IPS-18c (cell line): ENCODE data around the gene CYP2S1.

ENCODE experiments used
- H3K4me3 ChIP-seq: 2 replicates; pipeline ENCODE4 v1.7.0; 2013; ENCODE audit warnings: low read depth, mild to moderate bottlenecking, low read length, moderate library complexity; ENCODE audit not compliant: insufficient read depth
- H3K9me3 ChIP-seq: one replicate; pipeline ENCODE4 v1.6.1; 2013; ENCODE audit warnings: mild to moderate bottlenecking, low read length, moderate library complexity; ENCODE audit not compliant: control insufficient read depth, insufficient read depth

CYP2S1 gene

DNA sequence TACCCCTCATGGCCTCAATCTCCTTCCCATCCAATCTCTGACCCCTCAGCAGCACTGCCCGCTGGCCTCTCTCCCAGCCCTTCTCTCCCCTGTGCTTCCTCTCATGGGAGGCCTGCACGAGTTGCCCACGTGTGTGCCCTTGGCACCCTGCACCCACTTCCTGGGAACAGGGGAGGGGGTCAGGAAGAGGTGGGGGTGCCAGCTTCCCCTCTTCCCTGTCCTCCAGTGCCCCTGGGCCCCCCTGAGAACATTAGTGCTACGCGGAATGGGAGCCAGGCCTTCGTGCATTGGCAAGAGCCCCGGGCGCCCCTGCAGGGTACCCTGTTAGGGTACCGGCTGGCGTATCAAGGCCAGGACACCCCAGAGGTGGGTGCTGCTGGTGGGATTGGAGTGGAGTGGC, 45.2 kb downstream of the CYP2S1 start:
- peaks cover 2% of the 10 kb centered on the region for H3K9me3 ChIP-seq
- no peak overlapping the region for H3K4me3 ChIP-seq

DNA sequence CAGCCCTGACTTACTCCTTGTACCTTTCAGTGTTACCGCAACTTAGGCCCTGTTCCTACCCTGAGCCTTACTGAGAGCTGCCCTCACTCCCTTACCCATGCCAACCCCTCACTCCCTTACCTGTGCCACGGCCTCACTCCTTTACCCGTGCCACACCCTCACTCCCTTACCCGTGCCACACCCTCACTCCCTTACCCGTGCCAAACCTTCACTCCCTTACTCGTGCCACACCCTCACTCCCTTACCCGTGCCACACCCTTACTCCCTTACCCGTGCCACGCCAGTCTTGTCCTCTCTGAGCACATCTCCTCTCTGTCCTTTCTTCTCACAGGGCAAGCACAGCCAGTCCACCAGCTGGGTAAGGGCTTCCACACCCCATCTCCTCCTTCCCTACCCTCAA, 46.3 kb downstream of the CYP2S1 start:
- H3K9me3 ChIP-seq = no peaks in the 10 kb centered on the region
- H3K4me3 ChIP-seq = no peak overlapping the region

DNA sequence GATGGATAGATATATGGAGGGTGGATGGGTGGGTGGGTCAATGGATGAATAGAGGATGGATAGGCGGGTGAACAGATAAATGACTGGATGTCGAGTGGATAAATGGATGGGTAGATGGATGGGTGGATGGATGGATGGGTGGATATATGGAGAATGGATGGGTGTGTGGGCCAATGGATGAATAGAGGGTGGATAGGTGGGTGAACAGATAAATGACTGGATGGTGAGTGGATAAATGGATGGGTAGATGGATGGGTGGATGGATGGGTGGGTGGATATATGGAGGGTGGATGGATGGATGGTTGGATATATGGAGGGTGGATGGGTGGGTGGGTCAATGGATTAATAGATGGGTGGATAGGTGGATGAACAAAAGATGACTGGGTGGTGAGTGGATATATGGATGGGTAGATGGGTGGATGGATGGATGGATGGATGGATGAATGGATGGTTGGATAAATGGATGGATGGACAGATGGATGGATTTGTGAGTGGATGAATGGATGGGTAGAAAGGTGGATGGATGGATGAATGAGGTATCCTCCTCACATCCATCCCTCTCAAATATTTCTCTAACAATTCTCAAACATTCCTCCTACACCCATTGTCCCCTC, 47.0 kb downstream of the CYP2S1 start:
- Histone ChIP-seq H3K9me3 (no peaks in the 10 kb centered on the region), H3K4me3 (no peak overlapping the region)

DNA sequence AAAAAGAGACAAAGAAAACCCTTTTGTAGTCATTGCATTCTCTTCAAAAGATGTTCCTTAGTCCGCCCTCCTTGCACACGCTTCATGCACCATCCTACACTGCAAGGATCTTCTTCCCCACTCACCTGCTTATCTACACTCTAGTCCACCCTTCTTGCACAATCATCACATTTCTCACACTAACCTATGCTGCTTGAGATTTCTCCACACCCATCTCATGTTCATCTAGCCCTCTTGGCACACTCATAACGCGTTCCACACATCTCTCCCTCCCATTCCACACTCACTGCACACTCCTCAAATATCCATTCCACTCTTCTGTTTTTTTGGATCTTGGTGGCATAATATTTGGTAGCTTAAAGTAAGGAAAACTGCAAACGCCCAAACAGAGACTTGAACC, 48.8 kb downstream of the CYP2S1 start:
- Histone ChIP-seq H3K9me3 (no peaks in the 10 kb centered on the region), H3K4me3 (no peak overlapping the region)

DNA sequence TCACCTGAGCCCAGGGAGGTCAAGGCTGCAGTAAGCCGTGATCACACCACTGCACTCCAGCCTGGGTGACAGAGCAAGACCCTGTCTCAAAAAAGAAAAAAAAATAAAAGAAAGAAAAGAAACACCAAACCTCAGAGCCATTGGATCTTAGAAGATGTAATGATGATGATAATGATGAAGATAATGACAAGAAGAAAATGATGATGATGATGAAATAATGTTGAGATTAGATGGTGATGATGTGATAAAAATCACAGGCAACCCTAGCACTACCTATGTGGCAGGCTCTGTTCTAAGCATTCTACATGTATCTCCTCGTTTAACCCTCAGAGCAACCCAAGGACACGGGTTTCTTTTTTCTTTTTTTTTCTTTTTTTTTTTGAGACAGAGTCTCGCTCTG, 51.1 kb downstream of the CYP2S1 start:
- no peaks in the 10 kb centered on the region for H3K9me3 ChIP-seq
- no peak overlapping the region for H3K4me3 ChIP-seq

DNA sequence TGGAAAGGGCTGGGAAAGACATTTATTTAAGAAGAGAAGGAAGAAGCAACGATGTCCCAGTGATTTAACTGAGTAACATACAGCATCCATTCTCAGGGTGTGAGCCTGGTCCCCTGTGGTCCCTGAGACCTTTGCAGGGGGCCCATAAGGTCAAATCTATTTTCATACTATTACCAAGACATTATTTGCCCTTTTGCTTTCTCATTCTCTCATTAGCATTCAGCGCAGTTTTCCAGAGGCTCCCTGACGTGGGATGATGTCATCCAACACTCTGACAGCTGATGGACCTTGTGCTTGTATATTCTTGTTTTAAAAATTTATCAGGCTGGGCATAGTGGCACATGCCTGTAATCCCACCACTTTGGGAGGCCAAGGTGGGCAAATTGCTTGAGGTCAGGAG, 52.8 kb downstream of the CYP2S1 start:
- Histone ChIP-seq H3K4me3 (no peak overlapping the region), H3K9me3 (no peaks in the 10 kb centered on the region)

DNA sequence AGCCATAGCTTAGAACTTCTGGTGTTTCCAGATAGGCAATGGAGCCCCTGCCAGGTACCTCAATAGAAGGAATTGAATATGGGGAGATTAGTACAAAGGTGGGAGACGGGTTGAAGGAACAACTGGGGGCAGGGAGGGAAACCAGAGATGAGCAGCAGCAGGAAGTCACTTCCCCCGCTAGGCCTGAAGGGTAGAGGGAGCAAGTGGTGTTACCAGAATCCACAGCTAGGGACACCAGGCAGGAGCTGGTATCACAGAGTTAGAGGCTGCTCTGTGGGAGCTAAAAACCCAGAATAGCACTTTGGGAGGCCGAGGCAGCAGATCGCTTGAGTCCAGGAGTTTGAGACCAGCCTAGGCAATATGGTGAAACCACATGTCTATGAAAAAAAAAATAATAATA, 55.9 kb downstream of the CYP2S1 start:
- H3K9me3 ChIP-seq = no peaks in the 10 kb centered on the region
- no peak overlapping the region for H3K4me3 ChIP-seq

DNA sequence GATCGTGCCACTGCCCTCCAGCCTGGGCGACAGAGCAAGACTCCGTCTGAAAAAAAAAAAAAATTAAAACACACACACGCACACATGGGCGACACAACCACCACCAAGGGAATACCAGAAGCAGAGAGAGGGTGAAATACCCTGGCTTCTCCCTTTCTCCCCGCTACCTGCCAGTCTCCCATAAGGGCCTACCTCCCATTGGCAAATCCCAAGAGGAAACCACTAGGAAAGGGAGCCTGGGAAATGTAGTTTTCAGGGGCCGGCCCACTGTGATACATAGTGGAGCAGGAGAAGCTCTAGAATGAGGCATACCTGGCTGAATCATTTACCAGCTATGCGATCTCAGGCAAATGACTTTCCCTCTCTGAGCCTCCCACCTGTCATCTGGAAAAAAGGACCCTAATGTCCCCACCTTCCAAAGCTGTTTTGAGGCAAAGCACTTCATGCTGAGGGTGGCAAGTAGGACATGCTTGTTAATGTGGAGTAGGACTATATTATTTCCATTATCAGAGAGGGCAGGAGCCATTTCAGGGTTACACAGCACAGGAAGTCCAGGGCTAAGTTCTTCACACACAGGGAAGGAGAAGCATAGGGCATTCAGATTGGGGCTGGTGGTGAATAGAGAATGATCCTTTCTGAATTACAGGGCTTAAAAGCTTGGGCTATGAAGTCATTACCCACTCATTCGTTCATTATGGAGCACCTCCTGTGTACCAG, 56.8 kb downstream of the CYP2S1 start:
- Histone ChIP-seq H3K9me3 (no peaks in the 10 kb centered on the region), H3K4me3 (no peak overlapping the region)

DNA sequence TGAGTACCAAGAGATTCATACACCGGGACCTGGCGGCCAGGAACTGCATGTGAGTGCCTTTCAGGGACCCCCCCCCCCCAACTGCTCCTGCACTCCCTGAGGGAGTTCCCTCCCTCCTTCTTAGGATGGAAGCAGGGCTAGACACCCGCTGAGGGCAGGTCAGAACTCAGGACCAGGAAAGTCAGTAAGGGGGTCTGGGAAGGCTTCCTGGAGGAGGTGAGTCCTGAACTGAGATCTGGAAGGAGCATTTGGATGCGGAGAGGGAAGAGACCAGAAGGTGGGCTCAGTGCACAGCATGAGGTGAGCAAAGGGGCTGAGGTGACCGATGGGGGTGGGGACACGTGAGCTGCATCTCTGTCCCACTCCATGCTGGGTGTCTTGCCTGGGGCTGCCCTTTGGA, 60.6 kb downstream of the CYP2S1 start:
- Histone ChIP-seq H3K4me3 (no peak overlapping the region), H3K9me3 (no peaks in the 10 kb centered on the region)

DNA sequence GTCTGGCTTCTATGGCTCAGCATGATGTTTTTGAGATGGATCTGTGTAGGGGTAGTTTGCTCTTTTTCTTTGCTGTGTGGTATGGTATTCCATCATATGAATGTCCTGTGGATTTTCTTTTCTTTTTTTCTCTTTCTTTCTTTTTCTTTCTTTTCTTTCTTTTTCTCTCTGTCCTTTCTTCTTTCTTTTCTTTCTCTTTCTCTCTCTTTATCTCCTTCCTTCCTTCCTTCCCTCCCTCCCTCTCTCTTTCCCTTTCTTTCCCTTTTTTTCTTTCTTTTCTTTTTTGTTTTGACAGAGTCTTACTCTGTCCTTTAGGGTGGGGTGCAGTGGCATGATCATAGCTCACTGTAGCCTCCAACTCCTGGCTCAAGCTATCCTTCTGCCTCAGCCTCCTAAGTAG, 62.2 kb downstream of the CYP2S1 start:
- H3K4me3 ChIP-seq = no peak overlapping the region
- no peaks in the 10 kb centered on the region for H3K9me3 ChIP-seq
